ENCODE measurements around the gene PCDHA2.
A peak's percentile ranks its signal among the peaks of the same experiment; 100 is the strongest.
"Not testable (repeated sequence)": the region's sequence is repeated elsewhere in the genome, so short reads cannot be mapped to it uniquely, and the experiment has no call there.

Gene PCDHA2

GRCh38 chr5:140823475-140823874, 28.8 kb downstream of the PCDHA2 start:
- no peak overlapping the region for H3K27ac ChIP-seq (ENCODE audit: low read length)
- no peaks in the 10 kb centered on the region for H3K4me1 ChIP-seq (ENCODE audit: control insufficient read depth, low read depth, low read length)
- H3K27me3 ChIP-seq (ENCODE audit: control insufficient read depth, insufficient read depth, low read length): no peaks in the 10 kb centered on the region
- no peak overlapping the region for H3K4me3 ChIP-seq (ENCODE audit: low read length)
- no peaks in the 10 kb centered on the region for H3K36me3 ChIP-seq (ENCODE audit: control insufficient read depth, low read depth, low read length)
- H3K9me3 ChIP-seq (ENCODE audit: control insufficient read depth, low read depth, low read length): no peaks in the 10 kb centered on the region
- H3K9ac ChIP-seq (ENCODE audit: low read length): no peak overlapping the region

GRCh38 chr5:140827704-140828361, 33.2 kb downstream of the PCDHA2 start, which contains the start of gene PCDHA6:
PCDHA6 (plus strand) TSS chr5:140827960; CDS start chr5:140828092, 132 bp downstream.
- no peaks in the 10 kb centered on the region for H3K9me3 ChIP-seq (ENCODE audit: control insufficient read depth, low read depth, low read length)
- no peak within 1 kb of the TSS for H3K27ac ChIP-seq (ENCODE audit: low read length)
- no peak within 1 kb of the TSS for H3K4me3 ChIP-seq (ENCODE audit: low read length)
- no peak within 1 kb of the TSS for H3K9ac ChIP-seq (ENCODE audit: low read length)
- H3K36me3 ChIP-seq (ENCODE audit: control insufficient read depth, low read depth, low read length): no peaks in the 10 kb centered on the region
- no peaks in the 10 kb centered on the region for H3K27me3 ChIP-seq (ENCODE audit: control insufficient read depth, insufficient read depth, low read length)
- no peaks in the 10 kb centered on the region for H3K4me1 ChIP-seq (ENCODE audit: control insufficient read depth, low read depth, low read length)

- H3K4me3 ChIP-seq (ENCODE audit: low read length): no peak overlapping the region
- no peaks in the 10 kb centered on the region for H3K36me3 ChIP-seq (ENCODE audit: control insufficient read depth, low read depth, low read length)
- no peaks in the 10 kb centered on the region for H3K9me3 ChIP-seq (ENCODE audit: control insufficient read depth, low read depth, low read length)
- no peak overlapping the region for H3K9ac ChIP-seq (ENCODE audit: low read length)
- no peaks in the 10 kb centered on the region for H3K27me3 ChIP-seq (ENCODE audit: control insufficient read depth, insufficient read depth, low read length)
- H3K27ac ChIP-seq (ENCODE audit: low read length): no peak overlapping the region
- no peaks in the 10 kb centered on the region for H3K4me1 ChIP-seq (ENCODE audit: control insufficient read depth, low read depth, low read length)
Observed at GRCh38 chr5:140828362-140828737, 33.7 kb downstream of the PCDHA2 start.

GRCh38 chr5:140829511-140830501, 35.2 kb downstream of the PCDHA2 start:
- H3K9me3 ChIP-seq (ENCODE audit: control insufficient read depth, low read depth, low read length); H3K36me3 ChIP-seq (ENCODE audit: control insufficient read depth, low read depth, low read length); H3K4me1 ChIP-seq (ENCODE audit: control insufficient read depth, low read depth, low read length); H3K27ac ChIP-seq (ENCODE audit: low read length); H3K27me3 ChIP-seq (ENCODE audit: control insufficient read depth, insufficient read depth, low read length); H3K4me3 ChIP-seq (ENCODE audit: low read length); H3K9ac ChIP-seq (ENCODE audit: low read length): not testable (repeated sequence)

GRCh38 chr5:140833993-140834392, 39.3 kb downstream of the PCDHA2 start, which contains the start of gene PCDHA7:
PCDHA7 (plus strand) TSS chr5:140834269; CDS start chr5:140834384, 115 bp downstream.
- H3K4me1 ChIP-seq (ENCODE audit: control insufficient read depth, low read depth, low read length): no peaks in the 10 kb centered on the region
- H3K9ac ChIP-seq (ENCODE audit: low read length): no peak within 1 kb of the TSS
- H3K27ac ChIP-seq (ENCODE audit: low read length): no peak within 1 kb of the TSS
- peaks cover 6% of the 10 kb centered on the region for H3K9me3 ChIP-seq (ENCODE audit: control insufficient read depth, low read depth, low read length)
- no peaks in the 10 kb centered on the region for H3K27me3 ChIP-seq (ENCODE audit: control insufficient read depth, insufficient read depth, low read length)
- H3K4me3 ChIP-seq (ENCODE audit: low read length): no peak within 1 kb of the TSS
- H3K36me3 ChIP-seq (ENCODE audit: control insufficient read depth, low read depth, low read length): no peaks in the 10 kb centered on the region

GRCh38 chr5:140834439-140835008, 39.9 kb downstream of the PCDHA2 start:
- not testable (repeated sequence) for H3K36me3 ChIP-seq (ENCODE audit: control insufficient read depth, low read depth, low read length); H3K4me3 ChIP-seq (ENCODE audit: low read length); H3K27me3 ChIP-seq (ENCODE audit: control insufficient read depth, insufficient read depth, low read length); H3K4me1 ChIP-seq (ENCODE audit: control insufficient read depth, low read depth, low read length); H3K9ac ChIP-seq (ENCODE audit: low read length); H3K27ac ChIP-seq (ENCODE audit: low read length); H3K9me3 ChIP-seq (ENCODE audit: control insufficient read depth, low read depth, low read length)

- H3K9ac ChIP-seq (ENCODE audit: low read length): no peak overlapping the region
- H3K4me3 ChIP-seq (ENCODE audit: low read length): no peak overlapping the region
- H3K36me3 ChIP-seq (ENCODE audit: control insufficient read depth, low read depth, low read length): no peaks in the 10 kb centered on the region
- H3K4me1 ChIP-seq (ENCODE audit: control insufficient read depth, low read depth, low read length): no peaks in the 10 kb centered on the region
- H3K9me3 ChIP-seq (ENCODE audit: control insufficient read depth, low read depth, low read length): peaks cover 6% of the 10 kb centered on the region
- no peak overlapping the region for H3K27ac ChIP-seq (ENCODE audit: low read length)
- H3K27me3 ChIP-seq (ENCODE audit: control insufficient read depth, insufficient read depth, low read length): no peaks in the 10 kb centered on the region
Observed at GRCh38 chr5:140835622-140836510, 41.2 kb downstream of the PCDHA2 start.

GRCh38 chr5:140840978-140841962, 46.6 kb downstream of the PCDHA2 start, which contains the start of gene PCDHA8:
PCDHA8 (plus strand) TSS chr5:140841187; CDS start chr5:140841322, 135 bp downstream.
- H3K27ac ChIP-seq (ENCODE audit: low read length): no peak within 1 kb of the TSS
- H3K4me3 ChIP-seq (ENCODE audit: low read length): peak within 1 kb of the TSS; percentile 37
- H3K9me3 ChIP-seq (ENCODE audit: control insufficient read depth, low read depth, low read length): no peaks in the 10 kb centered on the region
- no peaks in the 10 kb centered on the region for H3K36me3 ChIP-seq (ENCODE audit: control insufficient read depth, low read depth, low read length)
- no peaks in the 10 kb centered on the region for H3K4me1 ChIP-seq (ENCODE audit: control insufficient read depth, low read depth, low read length)
- no peaks in the 10 kb centered on the region for H3K27me3 ChIP-seq (ENCODE audit: control insufficient read depth, insufficient read depth, low read length)
- H3K9ac ChIP-seq (ENCODE audit: low read length): no peak within 1 kb of the TSS

- Histone ChIP-seq H3K9me3 (ENCODE audit: control insufficient read depth, low read depth, low read length) (no peaks in the 10 kb centered on the region), H3K36me3 (ENCODE audit: control insufficient read depth, low read depth, low read length) (no peaks in the 10 kb centered on the region), H3K27me3 (ENCODE audit: control insufficient read depth, insufficient read depth, low read length) (no peaks in the 10 kb centered on the region), H3K9ac (ENCODE audit: low read length) (no peak overlapping the region), H3K4me3 (ENCODE audit: low read length) (no peak overlapping the region), H3K4me1 (ENCODE audit: control insufficient read depth, low read depth, low read length) (no peaks in the 10 kb centered on the region), H3K27ac (ENCODE audit: low read length) (no peak overlapping the region)
Observed at GRCh38 chr5:140842798-140843733, 48.4 kb downstream of the PCDHA2 start.
